T-helper 2 cell (primary cell): ENCODE data around the gene ZNF385C.

ENCODE experiments used
- DNase-seq, 5 experiments: peaks; one replicate each; pipeline versions ENCODE4 v3.0.0 to v3.0.0-alpha.2; 2012 to 2022

Gene ZNF385C

DNA sequence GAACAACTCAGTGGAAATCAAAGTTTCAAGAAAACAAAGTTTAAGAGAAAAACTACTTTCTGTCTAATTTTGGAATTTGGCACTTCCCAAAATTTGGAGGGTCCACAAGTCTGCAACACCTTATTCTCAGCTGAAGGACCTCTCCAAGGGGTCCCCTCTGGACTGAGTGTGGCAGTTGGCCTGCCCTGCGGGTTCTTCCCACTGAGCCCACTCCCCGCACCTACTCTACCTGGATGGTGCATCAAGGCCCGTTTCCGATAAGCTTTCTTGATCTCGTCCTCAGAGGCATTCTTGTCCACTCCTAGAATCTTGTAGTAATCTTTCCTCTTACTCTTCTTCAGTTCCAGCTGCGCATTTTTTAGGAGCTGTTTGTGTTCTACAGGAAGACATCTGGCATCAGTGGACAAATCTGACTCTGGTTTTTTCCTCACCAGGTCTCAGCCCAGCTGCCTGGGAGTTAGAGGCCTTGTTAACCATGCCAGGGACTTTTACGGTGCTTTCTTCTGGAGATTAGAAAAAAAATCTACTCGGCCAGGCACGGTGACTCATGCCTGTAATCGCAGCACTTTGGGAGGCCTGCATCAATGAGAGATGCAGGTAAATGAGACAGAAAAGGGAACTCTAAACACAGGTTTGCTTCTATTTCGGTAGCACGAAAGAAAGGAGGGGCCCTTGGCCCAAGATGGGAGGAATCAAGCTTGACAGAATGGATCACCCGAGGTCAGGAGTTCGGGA lies 116.1 kb downstream of the ZNF385C start:
- no peak for DNase-seq

DNA sequence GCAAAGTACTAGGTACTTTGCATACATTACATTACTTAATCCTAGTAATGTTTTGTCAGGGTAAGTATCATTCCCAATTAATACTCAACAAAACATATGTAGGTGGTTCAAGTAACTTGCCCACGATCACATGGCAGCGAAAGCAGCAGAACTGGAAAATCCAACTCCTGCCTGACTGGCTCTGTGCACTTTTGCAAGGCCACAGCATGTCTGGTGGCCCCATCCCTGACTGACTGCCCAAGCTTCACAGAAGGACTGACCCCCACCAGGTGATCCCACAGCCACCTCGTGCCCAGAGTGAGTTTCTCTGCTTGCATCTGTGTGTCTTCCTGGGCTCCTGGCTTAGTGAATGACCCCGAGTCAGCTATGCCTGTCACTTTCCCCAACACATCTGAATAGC lies 120.3 kb downstream of the ZNF385C start:
- DNase-seq: no peak

DNA sequence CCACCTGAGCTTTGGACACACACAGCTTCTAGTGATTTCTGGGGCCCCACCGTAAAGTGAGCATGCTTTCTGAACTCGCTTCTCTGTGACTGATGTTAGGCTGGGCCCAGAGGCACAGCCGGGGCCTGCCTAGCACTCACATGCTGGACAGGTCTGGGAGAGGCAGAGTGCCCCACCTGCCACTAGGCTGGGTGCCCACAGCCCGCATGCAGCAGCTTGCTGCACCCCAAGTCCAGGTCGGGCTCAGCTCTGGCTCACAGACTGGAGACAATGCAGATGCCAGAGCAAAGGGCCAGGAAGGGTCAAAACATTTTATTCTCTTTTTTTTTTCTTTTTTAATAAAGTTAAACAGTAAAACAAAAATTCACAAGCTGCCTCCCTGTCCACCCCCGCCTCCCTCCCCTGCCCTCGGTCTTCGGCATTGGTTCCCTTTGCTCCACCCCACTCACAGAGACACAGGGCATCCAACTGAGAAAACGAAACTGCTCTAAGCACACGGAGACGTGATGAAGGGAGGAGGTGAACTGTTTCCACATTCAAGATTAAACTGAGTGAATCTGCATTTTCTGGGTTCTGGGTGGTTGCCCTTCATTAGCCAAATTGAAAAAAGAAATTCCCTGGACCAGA lies 122.0 kb downstream of the ZNF385C start:
- no peak for DNase-seq
